AG10803 (cell line): ENCODE results near the gene ZNF614.
"Not testable (repeated sequence)": the region's sequence is repeated elsewhere in the genome, so short reads cannot be mapped to it uniquely, and the experiment has no call there.

Experiments
- DNase-seq: peaks from one replicate; pipeline ENCODE4 v3.0.0; 2010; ENCODE audit warnings: low read depth
- H3K4me3 ChIP-seq: 2 replicates; pipeline ENCODE4 v1.5.1; 2011; ENCODE audit warnings: mild to moderate bottlenecking, low read length, control low read depth
- TF ChIP-seq, protein P1 (sequence below): conservative IDR thresholded peaks from 2 replicates; pipeline ENCODE4 v1.5.1; 2011; ENCODE audit warnings: mild to moderate bottlenecking, low read length, control low read depth, inconsistent platforms

The ZNF614 gene

DNA sequence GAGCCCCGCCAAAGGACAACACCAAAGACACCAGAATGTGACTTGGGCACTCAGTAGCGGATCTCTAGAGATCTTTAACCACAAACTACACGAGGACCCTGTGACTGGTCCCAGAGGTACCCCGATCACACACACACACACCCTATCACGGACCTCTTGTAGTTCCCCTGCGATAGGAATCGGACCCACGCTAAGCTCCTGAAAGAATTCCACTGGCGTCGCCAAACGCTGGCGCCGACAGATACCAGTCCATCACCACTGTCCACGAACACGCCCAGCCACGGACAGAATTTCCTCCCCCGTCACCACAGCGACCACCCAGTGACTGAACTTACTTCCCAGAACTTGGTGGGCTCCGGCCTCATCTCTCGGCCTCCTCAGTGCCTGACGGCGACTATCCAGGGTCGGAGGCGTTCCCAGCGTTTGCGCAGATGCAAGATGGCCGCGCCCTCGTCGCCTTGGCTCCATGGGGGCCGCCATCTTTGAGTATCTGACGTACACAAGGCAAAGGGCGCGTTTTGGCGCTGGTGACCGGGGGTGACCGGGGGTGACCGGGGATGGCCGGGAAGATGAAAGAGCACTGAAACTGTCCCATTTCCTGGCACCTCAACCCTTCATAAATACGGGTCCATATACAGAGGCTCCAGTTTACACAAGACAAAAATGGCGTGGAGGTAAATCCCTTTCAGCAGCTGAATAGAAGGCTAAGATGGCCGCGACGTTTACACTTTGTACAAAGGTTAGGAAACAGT is 20.2 kb downstream of the ZNF614 start, which contains the start of gene ZNF615:
TSS of gene ZNF615 (minus strand) at position 406 of the 752 bp plus-strand sequence. CDS start 4,500 bp downstream, outside the sequence.
- peak; percentile 80 for DNase-seq
- TF ChIP-seq, protein P1, sequence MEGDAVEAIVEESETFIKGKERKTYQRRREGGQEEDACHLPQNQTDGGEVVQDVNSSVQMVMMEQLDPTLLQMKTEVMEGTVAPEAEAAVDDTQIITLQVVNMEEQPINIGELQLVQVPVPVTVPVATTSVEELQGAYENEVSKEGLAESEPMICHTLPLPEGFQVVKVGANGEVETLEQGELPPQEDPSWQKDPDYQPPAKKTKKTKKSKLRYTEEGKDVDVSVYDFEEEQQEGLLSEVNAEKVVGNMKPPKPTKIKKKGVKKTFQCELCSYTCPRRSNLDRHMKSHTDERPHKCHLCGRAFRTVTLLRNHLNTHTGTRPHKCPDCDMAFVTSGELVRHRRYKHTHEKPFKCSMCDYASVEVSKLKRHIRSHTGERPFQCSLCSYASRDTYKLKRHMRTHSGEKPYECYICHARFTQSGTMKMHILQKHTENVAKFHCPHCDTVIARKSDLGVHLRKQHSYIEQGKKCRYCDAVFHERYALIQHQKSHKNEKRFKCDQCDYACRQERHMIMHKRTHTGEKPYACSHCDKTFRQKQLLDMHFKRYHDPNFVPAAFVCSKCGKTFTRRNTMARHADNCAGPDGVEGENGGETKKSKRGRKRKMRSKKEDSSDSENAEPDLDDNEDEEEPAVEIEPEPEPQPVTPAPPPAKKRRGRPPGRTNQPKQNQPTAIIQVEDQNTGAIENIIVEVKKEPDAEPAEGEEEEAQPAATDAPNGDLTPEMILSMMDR: no peak
- peak within 1 kb of the TSS; percentile 97 for H3K4me3 ChIP-seq

DNA sequence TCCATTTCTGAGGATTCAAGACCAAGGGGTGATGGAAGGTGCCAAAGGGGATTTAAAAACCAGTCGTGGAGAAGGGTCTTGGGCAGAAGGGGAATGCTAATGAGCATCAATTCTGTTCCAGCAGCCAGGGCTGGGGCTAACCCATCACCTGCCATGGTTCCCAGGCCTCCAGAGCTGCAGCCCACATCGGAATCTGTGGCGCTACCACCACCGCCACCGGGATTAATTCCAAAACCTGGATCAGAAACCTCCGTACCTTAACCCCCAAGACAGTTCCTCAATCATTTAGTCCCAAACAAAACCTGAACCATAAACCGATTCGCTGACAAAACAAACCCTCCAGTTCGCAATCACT is 20.8 kb downstream of the ZNF614 start:
- H3K4me3 ChIP-seq: peak overlapping the region; percentile 97
- TF ChIP-seq, protein P1: no peak
- DNase-seq: peak; percentile 5

DNA sequence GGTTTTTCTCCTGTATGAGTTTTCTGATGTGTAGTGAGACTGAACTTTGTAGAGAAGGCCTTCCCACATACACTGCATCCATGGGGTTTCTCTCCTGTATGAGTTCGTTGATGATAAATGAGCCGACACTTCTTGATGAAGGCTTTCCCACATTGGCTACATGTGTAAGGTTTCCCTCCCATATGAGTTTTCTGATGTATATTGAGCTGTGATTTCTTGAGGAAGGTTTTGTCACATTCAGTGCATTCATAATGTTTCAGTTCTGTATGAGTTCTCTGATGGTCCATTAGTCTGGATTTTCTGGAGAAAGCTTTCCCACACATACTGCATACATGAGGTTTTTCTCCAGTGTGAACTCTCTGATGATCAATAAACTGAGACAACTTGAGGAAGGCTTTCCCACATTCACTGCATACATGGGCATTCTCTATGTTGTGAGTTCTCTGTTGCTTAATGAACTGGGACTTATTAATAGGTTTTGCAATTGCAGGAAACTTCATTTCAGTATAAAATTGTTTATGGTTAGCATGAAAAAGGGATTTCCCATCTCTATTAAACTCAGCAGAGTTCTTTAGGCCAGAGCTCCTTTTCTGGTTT is 34.0 kb downstream of the ZNF614 start:
- TF ChIP-seq, protein P1: no peak
- no peak for DNase-seq
- no peak overlapping the region for H3K4me3 ChIP-seq

DNA sequence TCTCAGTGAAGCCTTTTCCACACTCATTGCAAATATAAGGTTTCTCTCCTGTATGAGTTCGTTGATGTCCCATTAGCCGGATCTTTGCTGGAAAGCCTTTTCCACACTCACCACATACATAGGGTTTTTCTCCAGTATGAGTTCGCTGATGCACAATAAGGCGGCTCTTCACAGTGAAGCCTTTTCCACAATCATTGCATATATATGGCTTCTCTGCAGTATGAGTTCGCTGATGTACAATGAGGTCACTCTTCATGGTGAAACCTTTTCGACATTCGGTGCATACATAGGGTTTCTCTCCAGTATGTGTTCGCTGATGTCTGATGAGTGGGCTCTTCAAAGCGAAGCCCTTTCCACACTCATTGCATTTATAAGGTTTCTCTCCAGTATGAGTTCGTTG is 34.8 kb downstream of the ZNF614 start:
- no peak for DNase-seq
- TF ChIP-seq, protein P1: no peak
- H3K4me3 ChIP-seq: no peak overlapping the region

DNA sequence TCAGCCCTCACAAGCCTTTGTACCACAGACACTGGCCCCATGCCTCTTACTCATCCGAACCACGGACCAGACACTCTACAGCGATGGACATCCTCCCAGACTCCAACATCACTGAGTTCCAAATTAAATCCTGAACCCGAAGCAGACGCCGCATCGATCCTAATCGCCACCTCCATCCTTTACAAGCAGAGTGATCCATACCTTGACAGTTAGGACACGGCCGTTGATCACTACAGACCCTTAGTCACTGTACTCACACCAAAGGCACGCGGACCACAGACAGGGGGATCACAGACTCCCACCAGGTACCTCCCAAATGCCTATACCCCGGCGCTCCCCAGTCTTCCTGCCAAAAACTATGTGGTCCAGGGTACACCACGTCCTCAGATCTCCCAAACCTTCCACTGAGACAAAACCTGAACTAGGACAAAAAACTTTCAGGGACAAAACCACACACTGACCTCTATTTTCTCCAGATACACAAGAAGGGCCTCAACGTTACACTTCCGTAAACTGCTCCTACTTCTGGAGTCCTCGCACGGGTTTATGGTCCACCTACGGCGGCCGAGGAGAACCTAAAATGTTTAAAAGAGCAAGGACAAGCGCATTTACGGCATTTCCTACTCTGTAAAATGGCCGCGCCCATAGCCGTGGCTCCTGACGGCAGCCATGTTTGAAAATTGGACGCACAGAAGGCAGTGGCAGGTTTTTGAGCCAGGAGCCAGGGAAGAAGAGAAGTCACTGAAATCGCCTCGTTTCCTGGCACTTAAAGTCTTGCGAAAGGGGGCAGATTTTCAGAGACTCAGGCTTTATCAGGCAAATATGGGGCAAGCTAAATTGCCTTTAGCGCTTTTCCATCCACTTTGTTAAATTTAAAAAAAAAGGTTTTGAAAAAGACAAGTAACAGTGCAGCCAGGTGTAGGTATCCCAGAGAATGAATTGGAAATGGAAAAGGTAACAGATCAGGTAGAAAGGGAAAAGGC is 41.6 kb downstream of the ZNF614 start, which contains the start of gene ZNF350:
TSS of gene ZNF350 (minus strand) at position 532 of the 983 bp plus-strand sequence. CDS start 12,480 bp downstream, outside the sequence.
- TF ChIP-seq, protein P1: no peak
- peak within 1 kb of the TSS; percentile 92 for H3K4me3 ChIP-seq
- peak; percentile 96 for DNase-seq

DNA sequence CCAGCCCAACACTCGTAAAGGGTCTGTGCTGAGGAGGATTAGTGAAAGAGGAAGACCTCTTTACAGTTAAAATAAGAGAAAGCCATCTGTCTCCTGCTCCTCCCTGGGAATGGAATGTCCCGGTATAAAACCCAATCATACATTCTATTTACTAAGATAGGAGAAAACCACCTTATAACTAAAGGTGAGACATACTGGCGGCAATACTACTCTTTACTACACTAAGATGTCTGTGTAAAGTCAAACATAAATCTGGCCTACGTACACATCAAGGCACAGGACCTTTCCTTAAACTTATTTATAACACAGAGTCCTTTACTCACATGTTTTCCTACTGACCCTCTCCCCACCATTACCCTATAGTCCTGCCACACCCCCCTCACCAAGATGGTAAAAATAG is 44.8 kb downstream of the ZNF614 start:
- no peak for DNase-seq
- TF ChIP-seq, protein P1: no peak
- no peak overlapping the region for H3K4me3 ChIP-seq

DNA sequence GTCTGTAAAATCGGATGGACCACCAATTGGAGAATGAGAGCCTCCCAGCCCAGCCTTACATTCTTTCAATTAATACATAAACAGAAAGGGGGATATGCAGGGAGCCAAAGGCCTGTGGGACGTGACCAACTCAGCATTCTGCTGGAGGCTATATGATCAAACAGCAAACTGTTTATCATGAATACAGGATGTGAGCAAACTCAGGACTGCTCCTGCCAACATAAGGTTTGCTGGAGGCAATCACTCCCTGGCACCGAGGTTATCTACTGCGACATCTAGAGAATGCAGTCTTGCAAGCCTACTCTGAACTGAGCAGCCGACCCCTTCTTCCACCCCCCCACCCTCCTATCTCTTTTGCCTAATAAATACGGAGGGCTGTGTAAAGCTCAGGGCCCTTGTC is 47.3 kb downstream of the ZNF614 start:
- DNase-seq, H3K4me3 ChIP-seq: not testable (repeated sequence)
